K562 (cell line): ENCODE measurements around the gene PPM1M. TPM values are rescaled to one million over a fixed set of nuclear protein-coding genes. Genes with fewer than 3 reads are reported as not detected.

Experiments
- ARID1B ChIP-seq: fragments of 450-650 bp; IDR thresholded peaks from 2 replicates; pipeline ENCODE4 v1.6.1; 2016; ENCODE audit warnings: antibody characterized with exemption, mild to moderate bottlenecking, inconsistent platforms
- COPS2 ChIP-seq: fragments of 450-650 bp; conservative IDR thresholded peaks from 2 replicates; pipeline ENCODE4 v1.6.1; 2016; ENCODE audit warnings: mild to moderate bottlenecking, moderate library complexity
- CTBP1 ChIP-seq: fragments of 450-650 bp; IDR thresholded peaks from 2 replicates; pipeline ENCODE4 v1.6.1; 2016; ENCODE audit warnings: borderline replicate concordance
- EGR1 ChIP-seq: fragments of 450-650 bp; conservative IDR thresholded peaks from 2 replicates; pipeline ENCODE4 v1.6.1; 2017; ENCODE audit warnings: mild to moderate bottlenecking
- FOXP1 ChIP-seq: sonication (generic); formaldehyde crosslinking; IDR thresholded peaks from 2 replicates; pipeline ENCODE4 v1.8.0; 2022; ENCODE audit warnings: mild to moderate bottlenecking, missing genetic modification reagents
- IFI16 ChIP-seq: fragments of 250-450 bp; sonication (Bioruptor Pico); IDR thresholded peaks from 2 replicates; pipeline ENCODE4 v2.1.2; 2022; ENCODE audit warnings: mild to moderate bottlenecking, inconsistent platforms
- NR2C2 ChIP-seq, 2 experiments: fragments of 200-800 bp in 1 of 2; sonication (Bioruptor generic) in 1 of 2; sonication (generic) in 1 of 2; formaldehyde crosslinking in 1 of 2; IDR thresholded peaks; 2 replicates each; pipeline versions ENCODE4 v1.6.1 to v1.8.0; 2016 to 2022; ENCODE audit warnings: mild to moderate bottlenecking in 1 of 2, missing compliant biosample characterization in 1 of 2, missing genetic modification characterization in 1 of 2, missing genetic modification reagents in 1 of 2
- RBFOX2 ChIP-seq: fragments of 200-400 bp; formaldehyde crosslinking; IDR thresholded peaks from 2 replicates; pipeline ENCODE4 v1.6.1; 2017; ENCODE audit warnings: low read depth, mild to moderate bottlenecking, low read length, moderate library complexity
- TFAM ChIP-seq: fragments of 250-450 bp; sonication (Bioruptor Pico); conservative IDR thresholded peaks from 2 replicates; pipeline ENCODE4 v1.5.0; 2021; ENCODE audit warnings: mild to moderate bottlenecking, moderate library complexity
- ZFX ChIP-seq: sonication (generic); formaldehyde crosslinking; IDR thresholded peaks from 2 replicates; pipeline ENCODE4 v1.8.0; 2022; ENCODE audit warnings: mild to moderate bottlenecking, missing genetic modification reagents, moderate library complexity
- ZNF175 ChIP-seq: fragments of 200-800 bp; sonication (Bioruptor generic); IDR thresholded peaks from 2 replicates; pipeline ENCODE4 v1.6.1; 2016; ENCODE audit warnings: low read depth, mild to moderate bottlenecking, missing genetic modification characterization, missing compliant biosample characterization
- polyA plus RNA-seq, 8 experiments: library from polyadenylated mRNA; depleted of rRNA in 4 of 8; stranded (reverse) in 5 of 8; unstranded in 3 of 8; fragments of >200 nt; fragmentation: Nextera tagmentation in 2 of 8; fragmentation: Illumina TruSeq in 1 of 8; extraction: Ambion mirVana in 2 of 8; extraction: Trizol in 1 of 8; gene quantifications; 2 replicates each; pipeline versions ENCODE4 v1.2.1 to v1.2.3, GENCODE V29; 2011 to 2014; ENCODE audit warnings: inconsistent platforms in 1 of 8, missing spikeins in 1 of 8
- total RNA-seq, 7 experiments: library from RNA; depleted of rRNA in 6 of 7; stranded (reverse); fragments of >200 nt in 6 of 7; fragmentation: Illumina TruSeq in 2 of 7; extraction: Trizol in 2 of 7; gene quantifications; 2 replicates each; pipeline versions ENCODE4 v1.2.1 to v1.2.3, GENCODE V29; 2011 to 2021; ENCODE audit warnings: low replicate concordance in 1 of 7
- TF ChIP-seq, protein P1 (sequence below): sonication (generic); formaldehyde crosslinking; IDR thresholded peaks from 2 replicates; pipeline ENCODE4 v1.8.0; 2022; ENCODE audit warnings: mild to moderate bottlenecking, missing genetic modification reagents
- TF ChIP-seq, protein P2 (sequence below), 2 experiments: fragments of 450-650 bp in 1 of 2; sonication (generic) in 1 of 2; formaldehyde crosslinking in 1 of 2; IDR thresholded peaks in 1 of 2; conservative IDR thresholded peaks in 1 of 2; 2 replicates each; pipeline versions ENCODE4 v1.6.1 to v1.8.1; 2016 to 2023; ENCODE audit warnings: mild to moderate bottlenecking in 2 of 2, moderate library complexity in 2 of 2, inconsistent platforms in 1 of 2, missing genetic modification reagents in 1 of 2
- TF ChIP-seq, protein P3 (sequence below): fragments of 450-650 bp; IDR thresholded peaks from 2 replicates; pipeline ENCODE4 v1.6.1; 2016; ENCODE audit warnings: mild to moderate bottlenecking, moderate library complexity

PPM1M gene
- total and polyA plus RNA-seq, 9 of the 15 experiments (the other 6 are each of a cell fraction or from before 2014, with no cell fraction given), result 1.4 to 9.2 (median 4.4) TPM

DNA sequence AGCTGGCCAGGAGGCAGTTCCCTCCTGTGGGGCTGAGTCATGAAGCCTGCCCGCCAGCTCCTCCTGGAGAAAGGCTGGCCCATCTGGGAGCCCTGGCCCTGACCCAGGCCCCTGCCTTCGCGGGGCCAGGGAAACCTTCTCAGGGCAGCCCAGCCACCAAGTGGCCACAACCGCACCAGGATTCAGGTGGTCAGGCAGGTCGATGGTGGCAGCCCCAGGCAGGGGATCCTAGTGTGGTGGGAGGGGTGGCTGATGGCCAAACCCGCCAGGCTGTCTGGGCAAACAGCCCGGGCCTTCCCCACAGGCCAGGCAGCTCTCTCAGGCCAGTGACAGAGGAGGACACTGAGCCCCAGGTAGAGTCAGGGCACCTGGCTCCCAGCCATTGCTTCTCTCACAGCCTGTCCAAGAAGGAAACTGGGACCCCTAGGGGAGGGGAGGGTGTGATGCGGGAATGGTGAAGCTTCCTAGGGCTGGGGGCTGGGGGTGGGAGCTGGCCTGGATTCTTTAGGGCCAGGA is 7.8 kb upstream of the PPM1M start (continued):
- TF ChIP-seq, protein P1, sequence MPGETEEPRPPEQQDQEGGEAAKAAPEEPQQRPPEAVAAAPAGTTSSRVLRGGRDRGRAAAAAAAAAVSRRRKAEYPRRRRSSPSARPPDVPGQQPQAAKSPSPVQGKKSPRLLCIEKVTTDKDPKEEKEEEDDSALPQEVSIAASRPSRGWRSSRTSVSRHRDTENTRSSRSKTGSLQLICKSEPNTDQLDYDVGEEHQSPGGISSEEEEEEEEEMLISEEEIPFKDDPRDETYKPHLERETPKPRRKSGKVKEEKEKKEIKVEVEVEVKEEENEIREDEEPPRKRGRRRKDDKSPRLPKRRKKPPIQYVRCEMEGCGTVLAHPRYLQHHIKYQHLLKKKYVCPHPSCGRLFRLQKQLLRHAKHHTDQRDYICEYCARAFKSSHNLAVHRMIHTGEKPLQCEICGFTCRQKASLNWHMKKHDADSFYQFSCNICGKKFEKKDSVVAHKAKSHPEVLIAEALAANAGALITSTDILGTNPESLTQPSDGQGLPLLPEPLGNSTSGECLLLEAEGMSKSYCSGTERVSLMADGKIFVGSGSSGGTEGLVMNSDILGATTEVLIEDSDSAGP (CRISPR knock-in tag), result no peak
- TF ChIP-seq ZNF175 (CRISPR knock-in tag) (no peak), CTBP1 (peak; percentile 20; the same call in 1 of the 2 replicates), RBFOX2 (peak; percentile 58), IFI16 (CRISPR knock-in tag) (no peak), COPS2 (no peak), ZFX (CRISPR knock-in tag) (peak; percentile 42), EGR1 (no peak), NR2C2 (CRISPR knock-in tag; IDR thresholded peaks at IDR 0.05) (no peak), NR2C2 (tag; IDR thresholded peaks at IDR 0.05) (no peak), ARID1B (peak; percentile 36; the same call in 1 of the 2 replicates), FOXP1 (no peak), TFAM (CRISPR knock-in tag) (no peak)
- TF ChIP-seq, protein P2, sequence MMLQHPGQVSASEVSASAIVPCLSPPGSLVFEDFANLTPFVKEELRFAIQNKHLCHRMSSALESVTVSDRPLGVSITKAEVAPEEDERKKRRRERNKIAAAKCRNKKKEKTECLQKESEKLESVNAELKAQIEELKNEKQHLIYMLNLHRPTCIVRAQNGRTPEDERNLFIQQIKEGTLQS (IDR thresholded peaks at IDR 0.05), result peak; percentile 47
- TF ChIP-seq, protein P2 (CRISPR knock-in tag; conservative IDR thresholded peaks at IDR 0.05), result no peak
- TF ChIP-seq, protein P3, sequence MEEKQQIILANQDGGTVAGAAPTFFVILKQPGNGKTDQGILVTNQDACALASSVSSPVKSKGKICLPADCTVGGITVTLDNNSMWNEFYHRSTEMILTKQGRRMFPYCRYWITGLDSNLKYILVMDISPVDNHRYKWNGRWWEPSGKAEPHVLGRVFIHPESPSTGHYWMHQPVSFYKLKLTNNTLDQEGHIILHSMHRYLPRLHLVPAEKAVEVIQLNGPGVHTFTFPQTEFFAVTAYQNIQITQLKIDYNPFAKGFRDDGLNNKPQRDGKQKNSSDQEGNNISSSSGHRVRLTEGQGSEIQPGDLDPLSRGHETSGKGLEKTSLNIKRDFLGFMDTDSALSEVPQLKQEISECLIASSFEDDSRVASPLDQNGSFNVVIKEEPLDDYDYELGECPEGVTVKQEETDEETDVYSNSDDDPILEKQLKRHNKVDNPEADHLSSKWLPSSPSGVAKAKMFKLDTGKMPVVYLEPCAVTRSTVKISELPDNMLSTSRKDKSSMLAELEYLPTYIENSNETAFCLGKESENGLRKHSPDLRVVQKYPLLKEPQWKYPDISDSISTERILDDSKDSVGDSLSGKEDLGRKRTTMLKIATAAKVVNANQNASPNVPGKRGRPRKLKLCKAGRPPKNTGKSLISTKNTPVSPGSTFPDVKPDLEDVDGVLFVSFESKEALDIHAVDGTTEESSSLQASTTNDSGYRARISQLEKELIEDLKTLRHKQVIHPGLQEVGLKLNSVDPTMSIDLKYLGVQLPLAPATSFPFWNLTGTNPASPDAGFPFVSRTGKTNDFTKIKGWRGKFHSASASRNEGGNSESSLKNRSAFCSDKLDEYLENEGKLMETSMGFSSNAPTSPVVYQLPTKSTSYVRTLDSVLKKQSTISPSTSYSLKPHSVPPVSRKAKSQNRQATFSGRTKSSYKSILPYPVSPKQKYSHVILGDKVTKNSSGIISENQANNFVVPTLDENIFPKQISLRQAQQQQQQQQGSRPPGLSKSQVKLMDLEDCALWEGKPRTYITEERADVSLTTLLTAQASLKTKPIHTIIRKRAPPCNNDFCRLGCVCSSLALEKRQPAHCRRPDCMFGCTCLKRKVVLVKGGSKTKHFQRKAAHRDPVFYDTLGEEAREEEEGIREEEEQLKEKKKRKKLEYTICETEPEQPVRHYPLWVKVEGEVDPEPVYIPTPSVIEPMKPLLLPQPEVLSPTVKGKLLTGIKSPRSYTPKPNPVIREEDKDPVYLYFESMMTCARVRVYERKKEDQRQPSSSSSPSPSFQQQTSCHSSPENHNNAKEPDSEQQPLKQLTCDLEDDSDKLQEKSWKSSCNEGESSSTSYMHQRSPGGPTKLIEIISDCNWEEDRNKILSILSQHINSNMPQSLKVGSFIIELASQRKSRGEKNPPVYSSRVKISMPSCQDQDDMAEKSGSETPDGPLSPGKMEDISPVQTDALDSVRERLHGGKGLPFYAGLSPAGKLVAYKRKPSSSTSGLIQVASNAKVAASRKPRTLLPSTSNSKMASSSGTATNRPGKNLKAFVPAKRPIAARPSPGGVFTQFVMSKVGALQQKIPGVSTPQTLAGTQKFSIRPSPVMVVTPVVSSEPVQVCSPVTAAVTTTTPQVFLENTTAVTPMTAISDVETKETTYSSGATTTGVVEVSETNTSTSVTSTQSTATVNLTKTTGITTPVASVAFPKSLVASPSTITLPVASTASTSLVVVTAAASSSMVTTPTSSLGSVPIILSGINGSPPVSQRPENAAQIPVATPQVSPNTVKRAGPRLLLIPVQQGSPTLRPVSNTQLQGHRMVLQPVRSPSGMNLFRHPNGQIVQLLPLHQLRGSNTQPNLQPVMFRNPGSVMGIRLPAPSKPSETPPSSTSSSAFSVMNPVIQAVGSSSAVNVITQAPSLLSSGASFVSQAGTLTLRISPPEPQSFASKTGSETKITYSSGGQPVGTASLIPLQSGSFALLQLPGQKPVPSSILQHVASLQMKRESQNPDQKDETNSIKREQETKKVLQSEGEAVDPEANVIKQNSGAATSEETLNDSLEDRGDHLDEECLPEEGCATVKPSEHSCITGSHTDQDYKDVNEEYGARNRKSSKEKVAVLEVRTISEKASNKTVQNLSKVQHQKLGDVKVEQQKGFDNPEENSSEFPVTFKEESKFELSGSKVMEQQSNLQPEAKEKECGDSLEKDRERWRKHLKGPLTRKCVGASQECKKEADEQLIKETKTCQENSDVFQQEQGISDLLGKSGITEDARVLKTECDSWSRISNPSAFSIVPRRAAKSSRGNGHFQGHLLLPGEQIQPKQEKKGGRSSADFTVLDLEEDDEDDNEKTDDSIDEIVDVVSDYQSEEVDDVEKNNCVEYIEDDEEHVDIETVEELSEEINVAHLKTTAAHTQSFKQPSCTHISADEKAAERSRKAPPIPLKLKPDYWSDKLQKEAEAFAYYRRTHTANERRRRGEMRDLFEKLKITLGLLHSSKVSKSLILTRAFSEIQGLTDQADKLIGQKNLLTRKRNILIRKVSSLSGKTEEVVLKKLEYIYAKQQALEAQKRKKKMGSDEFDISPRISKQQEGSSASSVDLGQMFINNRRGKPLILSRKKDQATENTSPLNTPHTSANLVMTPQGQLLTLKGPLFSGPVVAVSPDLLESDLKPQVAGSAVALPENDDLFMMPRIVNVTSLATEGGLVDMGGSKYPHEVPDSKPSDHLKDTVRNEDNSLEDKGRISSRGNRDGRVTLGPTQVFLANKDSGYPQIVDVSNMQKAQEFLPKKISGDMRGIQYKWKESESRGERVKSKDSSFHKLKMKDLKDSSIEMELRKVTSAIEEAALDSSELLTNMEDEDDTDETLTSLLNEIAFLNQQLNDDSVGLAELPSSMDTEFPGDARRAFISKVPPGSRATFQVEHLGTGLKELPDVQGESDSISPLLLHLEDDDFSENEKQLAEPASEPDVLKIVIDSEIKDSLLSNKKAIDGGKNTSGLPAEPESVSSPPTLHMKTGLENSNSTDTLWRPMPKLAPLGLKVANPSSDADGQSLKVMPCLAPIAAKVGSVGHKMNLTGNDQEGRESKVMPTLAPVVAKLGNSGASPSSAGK, result no peak
